SU-DHL-6 (cell line): ENCODE data around the gene ZNF385D.
"Not testable (repeated sequence)": the region's sequence is repeated elsewhere in the genome, so short reads cannot be mapped to it uniquely, and the experiment has no call there.

Source experiments
- H2AFZ ChIP-seq: fragments of 200-600 bp; sonication (generic); 2 replicates; pipeline ENCODE4 v1.6.1; 2014; ENCODE audit warnings: low read depth, mild to moderate bottlenecking, moderate library complexity, mixed read lengths, antibody characterized with exemption, low read length; ENCODE audit not compliant: severe bottlenecking
- H3F3A ChIP-seq: fragments of 200-600 bp; shearing (Covaris generic); 2 replicates; pipeline ENCODE4 v1.6.0; 2016; ENCODE audit warnings: antibody characterized with exemption, mild to moderate bottlenecking; ENCODE audit not compliant: insufficient read depth
- H3K27ac ChIP-seq: fragments of 200-600 bp; sonication (generic); 2 replicates; pipeline ENCODE4 v1.5.1; 2016; ENCODE audit warnings: low read depth, mild to moderate bottlenecking, low read length, moderate library complexity, mixed read lengths
- H3K27me3 ChIP-seq: fragments of 200-600 bp; sonication (generic), shearing (Covaris generic); 2 replicates; pipeline ENCODE4 v1.6.0; 2014; ENCODE audit warnings: mild to moderate bottlenecking, low read length
- H3K36me3 ChIP-seq: fragments of 200-600 bp; sonication (generic); 2 replicates; pipeline ENCODE4 v1.6.1; 2014; ENCODE audit warnings: mild to moderate bottlenecking, low read length, mixed read lengths
- H3K4me2 ChIP-seq: fragments of 300-600, 200-600 bp; shearing (Covaris generic), sonication (generic); 2 replicates; pipeline ENCODE4 v1.6.0; 2014; ENCODE audit warnings: low read length, low read depth, mild to moderate bottlenecking; ENCODE audit not compliant: poor library complexity, severe bottlenecking
- H3K4me3 ChIP-seq: fragments of 200-600 bp; sonication (generic); 2 replicates; pipeline ENCODE4 v1.5.1; 2014; ENCODE audit warnings: antibody characterized with exemption, low read length, mild to moderate bottlenecking, mixed read lengths; ENCODE audit not compliant: insufficient read depth, poor library complexity, severe bottlenecking
- H3K79me2 ChIP-seq: fragments of 200-600 bp; sonication (generic); 2 replicates; pipeline ENCODE4 v1.6.1; 2014; ENCODE audit warnings: mild to moderate bottlenecking, low read length, moderate library complexity; ENCODE audit not compliant: insufficient read depth
- H3K9ac ChIP-seq: fragments of 200-600 bp; sonication (generic); 2 replicates; pipeline ENCODE4 v1.7.0; 2014; ENCODE audit warnings: mild to moderate bottlenecking, low read length
- H3K9me2 ChIP-seq: fragments of 200-600 bp; sonication (generic); replicated peaks from 2 replicates; pipeline ENCODE4 v1.6.1; 2014; ENCODE audit warnings: low read length; ENCODE audit not compliant: insufficient read depth
- H3K9me3 ChIP-seq: fragments of 200-600 bp; sonication (generic); 2 replicates; pipeline ENCODE4 v1.6.1; 2014; ENCODE audit warnings: low read length, mixed read lengths; ENCODE audit not compliant: insufficient read depth
- H4K20me1 ChIP-seq: fragments of 200-600 bp; sonication (generic); 2 replicates; pipeline ENCODE4 v1.6.1; 2014; ENCODE audit warnings: low read depth, mild to moderate bottlenecking, antibody characterized with exemption, low read length, moderate library complexity, mixed read lengths
- CTCF ChIP-seq: fragments of 200-600 bp; sonication (generic); IDR thresholded peaks from one replicate; pipeline ENCODE4 v1.5.1; 2017; ENCODE audit warnings: antibody characterized with exemption, mild to moderate bottlenecking, low read length, moderate library complexity; ENCODE audit not compliant: insufficient read depth, poor library complexity, severe bottlenecking
- EZH2phosphoT487 ChIP-seq: fragments of 200-600 bp; sonication (generic), shearing (Covaris generic); conservative IDR thresholded peaks from 2 replicates; pipeline ENCODE4 v1.6.1; 2018; ENCODE audit warnings: mild to moderate bottlenecking, antibody characterized with exemption, low read length, moderate library complexity, mixed read lengths

The ZNF385D gene

DNA sequence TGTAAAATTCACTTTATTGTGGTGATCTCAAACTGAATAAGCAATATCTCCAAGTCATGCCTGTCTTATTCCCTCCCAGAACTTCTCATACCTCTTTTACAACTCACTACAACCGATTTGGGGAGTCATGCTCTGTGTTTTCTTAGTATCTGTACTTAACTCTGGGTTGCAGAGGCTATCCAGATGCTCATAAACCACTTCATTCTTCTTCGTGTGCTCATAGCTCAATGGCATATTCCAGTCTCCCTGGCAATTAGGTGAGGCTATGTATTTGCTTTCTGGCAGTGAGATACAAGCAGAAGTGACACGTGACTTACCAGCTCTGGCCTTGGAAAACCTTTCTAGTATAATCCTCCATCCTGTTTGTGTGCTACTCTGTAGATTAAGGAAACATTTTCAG, 360.9 kb downstream of the ZNF385D start:
- no peak overlapping the region for H3K4me2 ChIP-seq
- no peaks in the 10 kb centered on the region for H3K79me2 ChIP-seq
- TF ChIP-seq CTCF (no peak), EZH2phosphoT487 (no peak)

GRCh38 chr3:21387142-21387826, 363.7 kb downstream of the ZNF385D start:
- not testable (repeated sequence) for H3K9ac ChIP-seq, H3K79me2 ChIP-seq, H3K27me3 ChIP-seq, H2AFZ ChIP-seq, H3K9me2 ChIP-seq, H3K27ac ChIP-seq, H4K20me1 ChIP-seq, H3K4me3 ChIP-seq, H3F3A ChIP-seq, H3K4me2 ChIP-seq, H3K36me3 ChIP-seq, H3K9me3 ChIP-seq

More for the DNA sequence above, 360.9 kb downstream of the ZNF385D start:
- Histone ChIP-seq H3K27me3 (no peaks in the 10 kb centered on the region), H4K20me1 (no peaks in the 10 kb centered on the region), H3K9me3 (no peaks in the 10 kb centered on the region), H2AFZ (no peak overlapping the region), H3K9ac (no peak overlapping the region), H3F3A (no peaks in the 10 kb centered on the region), H3K36me3 (no peaks in the 10 kb centered on the region), H3K27ac (no peak overlapping the region), H3K4me3 (no peak overlapping the region), H3K9me2 (no peaks in the 10 kb centered on the region)

GRCh38 chr3:21378036-21378435, 373.0 kb downstream of the ZNF385D start:
- not testable (repeated sequence) for H3F3A ChIP-seq, H3K27ac ChIP-seq, H4K20me1 ChIP-seq, H3K79me2 ChIP-seq, H3K9ac ChIP-seq, H3K27me3 ChIP-seq, H3K4me3 ChIP-seq, H3K36me3 ChIP-seq, H2AFZ ChIP-seq, H3K9me2 ChIP-seq, H3K9me3 ChIP-seq, H3K4me2 ChIP-seq

DNA sequence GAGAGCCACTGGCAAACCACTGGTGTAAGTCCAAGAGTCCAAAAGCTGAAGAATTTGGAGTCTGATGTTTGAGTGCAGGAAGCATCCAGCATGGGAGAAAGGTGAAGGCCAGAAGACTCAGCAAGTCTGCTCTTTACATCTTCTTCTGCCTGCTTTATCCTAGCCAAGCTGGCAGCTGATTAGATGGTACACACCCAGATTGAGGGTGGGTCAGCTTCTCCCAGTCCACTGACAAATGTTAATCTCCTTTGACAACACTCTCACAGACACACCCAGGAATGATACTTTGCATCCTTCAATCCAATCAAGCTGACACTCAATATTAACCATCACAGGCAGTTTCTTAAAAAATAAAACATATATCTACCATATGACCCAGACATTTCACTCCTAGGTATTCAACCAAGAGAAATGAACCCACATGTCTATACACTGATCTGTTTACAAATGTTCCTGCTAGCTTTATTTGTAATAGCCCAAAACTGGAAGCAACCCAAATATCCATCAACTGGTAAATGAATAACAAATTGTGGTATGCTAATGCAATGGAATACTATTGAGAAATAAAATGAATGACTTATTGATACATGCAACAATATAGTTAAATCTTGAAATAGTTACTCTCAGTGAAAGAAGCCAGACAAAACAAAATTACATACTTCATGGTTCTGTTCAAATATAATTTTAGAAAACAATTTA, 373.8 kb downstream of the ZNF385D start:
- Histone ChIP-seq H3K9me2 (no peaks in the 10 kb centered on the region), H4K20me1 (no peaks in the 10 kb centered on the region), H3K27me3 (no peaks in the 10 kb centered on the region), H3K27ac (no peak overlapping the region), H3K4me3 (no peak overlapping the region), H2AFZ (no peak overlapping the region), H3K36me3 (no peaks in the 10 kb centered on the region), H3K79me2 (no peaks in the 10 kb centered on the region), H3K9ac (no peak overlapping the region), H3F3A (no peaks in the 10 kb centered on the region), H3K4me2 (no peak overlapping the region), H3K9me3 (no peaks in the 10 kb centered on the region)
- TF ChIP-seq EZH2phosphoT487 (no peak), CTCF (no peak)
